GM21737 (cell line): Measurements from ENCODE around the gene GALNT9.
"Not testable (repeated sequence)": the region's sequence is repeated elsewhere in the genome, so short reads cannot be mapped to it uniquely, and the experiment has no call there.

Experiments
- ATAC-seq: cut with Tn5 transposase; IDR thresholded peaks from one replicate; pipeline ENCODE4 v1.9.1; 2021; ENCODE audit warnings: mild to moderate bottlenecking, moderate library complexity; ENCODE audit not compliant: unreplicated experiment

The GALNT9 gene

DNA sequence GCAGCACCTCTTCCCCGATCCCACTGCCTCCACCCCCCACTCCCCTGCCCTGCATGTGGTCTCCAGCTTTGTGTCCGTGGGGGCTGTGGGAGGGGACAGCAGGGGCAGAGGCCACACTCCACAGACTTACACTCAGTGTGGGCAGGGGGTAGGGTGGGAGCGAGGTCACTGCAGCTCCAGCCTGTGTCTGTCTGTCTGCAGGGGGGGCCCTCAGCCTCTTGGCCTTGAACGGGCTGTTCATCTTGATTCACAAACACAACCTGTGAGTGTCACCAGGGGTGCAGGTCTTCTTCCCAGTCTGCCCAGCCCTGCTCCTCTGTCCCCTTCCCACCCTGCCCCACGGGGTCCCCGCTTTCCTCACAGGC lies 178.6 kb downstream of the GALNT9 start:
- no peak for ATAC-seq

DNA sequence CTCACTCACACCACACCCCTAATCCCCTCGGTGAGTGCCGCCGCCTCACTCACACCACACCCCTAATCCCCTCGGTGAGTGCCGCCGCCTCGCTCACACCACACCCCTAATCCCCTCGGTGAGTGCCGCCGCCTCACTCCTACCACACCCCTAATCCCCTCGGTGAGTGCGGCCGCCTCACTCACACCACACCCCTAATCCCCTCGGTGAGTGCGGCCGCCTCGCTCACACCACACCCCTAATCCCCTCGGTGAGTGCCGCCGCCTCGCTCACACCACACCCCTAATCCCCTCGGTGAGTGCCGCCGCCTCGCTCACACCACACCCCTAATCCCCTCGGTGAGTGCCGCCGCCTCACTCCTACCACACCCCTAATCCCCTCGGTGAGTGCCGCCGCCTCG lies 179.9 kb downstream of the GALNT9 start:
- ATAC-seq, result not testable (repeated sequence)

DNA sequence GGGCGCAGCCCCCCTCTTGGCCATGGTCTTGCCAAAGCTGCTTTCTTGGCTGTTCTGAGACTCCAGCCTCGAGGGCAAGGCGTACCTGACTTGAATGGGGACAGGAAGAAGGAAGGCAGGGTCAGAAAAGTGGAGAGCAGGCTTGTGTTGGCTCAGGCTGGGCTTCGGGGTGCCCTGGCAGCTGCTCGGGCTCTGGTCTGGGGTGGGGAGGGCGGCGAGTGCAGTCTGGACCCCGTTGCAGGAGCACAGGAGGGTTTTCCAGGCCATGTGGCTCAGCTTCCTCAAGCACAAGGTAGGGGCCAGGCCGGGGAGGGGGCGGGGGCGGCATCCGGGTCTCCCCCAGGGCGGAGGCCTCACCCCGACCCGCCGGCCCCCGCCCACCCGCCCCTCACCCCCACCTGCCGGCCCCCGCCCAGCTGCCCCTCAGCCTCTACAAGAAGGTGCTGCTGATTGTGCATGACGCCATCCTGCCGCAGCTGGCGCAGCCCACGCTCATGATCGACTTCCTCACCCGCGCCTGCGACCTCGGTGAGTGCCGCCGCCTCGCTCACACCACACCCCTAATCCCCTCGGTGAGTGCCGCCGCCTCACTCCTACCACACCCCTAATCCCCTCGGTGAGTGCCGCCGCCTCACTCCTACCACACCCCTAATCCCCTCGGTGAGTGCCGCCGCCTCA lies 180.9 kb downstream of the GALNT9 start:
- ATAC-seq, result no peak

GRCh38 chr12:132147423-132148367 lies 181.7 kb downstream of the GALNT9 start:
- no peak for ATAC-seq

- no peak for ATAC-seq
These were observed 182.5 kb downstream of the GALNT9 start for GRCh38 chr12:132146772-132147422.
